HL-60 (cell line): Measurements from ENCODE around the gene TXNDC17.

Experiments
- DNase-seq, 2 experiments: peaks; one replicate each; pipeline ENCODE4 v3.0.0-alpha.2; 2010 to 2020; ENCODE audit warnings: low read depth in 1 of 2, low spot score in 1 of 2
- H3K27ac ChIP-seq: fragments of 250-450 bp; sonication (Bioruptor Pico); replicated peaks from 2 replicates; pipeline ENCODE4 v1.5.1; 2020; ENCODE audit warnings: mild to moderate bottlenecking, moderate library complexity
- H3K27me3 ChIP-seq: fragments of 250-450 bp; sonication (Bioruptor Pico); 2 replicates; pipeline ENCODE4 v1.5.1; 2021; ENCODE audit warnings: mild to moderate bottlenecking, moderate library complexity; ENCODE audit not compliant: insufficient read depth, poor library complexity, severe bottlenecking
- H3K4me3 ChIP-seq: replicated peaks from 2 replicates; pipeline ENCODE4 v1.5.1; 2011; ENCODE audit warnings: mild to moderate bottlenecking, control low read depth, low read length; ENCODE audit not compliant: insufficient read depth
- CTCF ChIP-seq: IDR thresholded peaks from one replicate; pipeline ENCODE4 v1.5.1; 2011; ENCODE audit warnings: low read length, control low read depth, inconsistent platforms; ENCODE audit not compliant: insufficient read depth
- GABPA ChIP-seq: IDR thresholded peaks from 2 replicates; pipeline ENCODE4 v1.6.1; 2012; ENCODE audit warnings: low read depth
- POLR2AphosphoS5 ChIP-seq: IDR thresholded peaks from 2 replicates; pipeline ENCODE4 v1.6.1; 2012; ENCODE audit warnings: low read depth
- REST ChIP-seq: IDR thresholded peaks from 2 replicates; pipeline ENCODE4 v1.6.1; 2012; ENCODE audit warnings: low read depth; ENCODE audit not compliant: insufficient replicate concordance
- SPI1 ChIP-seq: IDR thresholded peaks from 2 replicates; pipeline ENCODE4 v1.6.1; 2012; ENCODE audit warnings: low read depth, mild to moderate bottlenecking, borderline replicate concordance

The TXNDC17 gene

GRCh38 chr17:6676802-6677157 lies 35.9 kb downstream of the TXNDC17 start:
- Histone ChIP-seq H3K27me3 (no peaks in the 10 kb centered on the region), H3K27ac (no peak overlapping the region), H3K4me3 (no peak overlapping the region)
- DNase-seq, result no peak
- no peak for TF ChIP-seq REST
- TF ChIP-seq CTCF, result no peak
- TF ChIP-seq POLR2AphosphoS5, result no peak
- TF ChIP-seq GABPA, result no peak
- no peak for TF ChIP-seq SPI1

- H3K27me3 ChIP-seq, result no peaks in the 10 kb centered on the region
- DNase-seq, result peak in 1 of 2 experiments; percentile 59
- H3K27ac ChIP-seq, result no peak overlapping the region
- TF ChIP-seq POLR2AphosphoS5, result peak; percentile 77; the same call in 1 of the 2 replicates
- TF ChIP-seq CTCF, result no peak
- H3K4me3 ChIP-seq, result no peak overlapping the region
These were observed 36.4 kb downstream of the TXNDC17 start for GRCh38 chr17:6677158-6677831.

- Histone ChIP-seq H3K27ac (no peak overlapping the region), H3K27me3 (no peaks in the 10 kb centered on the region), H3K4me3 (no peak overlapping the region)
- no peak for DNase-seq
- TF ChIP-seq SPI1 (no peak), GABPA (no peak), CTCF (no peak), REST (no peak), POLR2AphosphoS5 (no peak)
These were observed 37.1 kb downstream of the TXNDC17 start for GRCh38 chr17:6677946-6678345.

- H3K27me3 ChIP-seq, result no peaks in the 10 kb centered on the region
- TF ChIP-seq GABPA (no peak), CTCF (no peak), POLR2AphosphoS5 (no peak), REST (no peak), SPI1 (no peak)
- H3K27ac ChIP-seq, result no peak overlapping the region
- no peak overlapping the region for H3K4me3 ChIP-seq
- DNase-seq, result no peak
These were observed 38.4 kb downstream of the TXNDC17 start for GRCh38 chr17:6679241-6679640.
